GM19468 (cell line): ENCODE results near the gene SLC6A3.

Experiments used
- ATAC-seq: cut with Tn5 transposase; IDR thresholded peaks from one replicate; pipeline ENCODE4 v1.9.1; 2021; ENCODE audit warnings: mild to moderate bottlenecking, moderate library complexity, moderate number of reproducible peaks; ENCODE audit not compliant: unreplicated experiment; ENCODE audit errors: extremely low read depth

SLC6A3 gene

DNA sequence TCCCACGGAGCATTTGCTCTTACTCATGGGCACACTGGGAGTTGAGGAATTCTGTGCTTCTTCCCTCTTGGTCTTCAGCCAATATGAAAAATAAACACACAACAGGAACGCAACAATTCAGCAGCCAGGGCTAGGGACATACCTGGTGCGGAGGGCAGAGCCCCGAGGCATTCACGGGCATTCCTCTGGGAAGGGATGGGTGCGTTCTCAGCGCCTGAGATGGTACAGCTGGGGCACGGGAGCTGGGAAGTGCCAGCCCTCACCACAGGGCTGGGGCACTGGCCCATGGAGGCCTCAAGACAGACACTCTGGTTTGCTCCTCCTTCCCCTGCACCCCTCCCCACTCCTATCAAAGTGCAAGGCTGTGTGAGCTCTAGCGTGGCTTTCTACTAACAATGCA, 2.1 kb downstream of the SLC6A3 start:
- no peak for ATAC-seq

DNA sequence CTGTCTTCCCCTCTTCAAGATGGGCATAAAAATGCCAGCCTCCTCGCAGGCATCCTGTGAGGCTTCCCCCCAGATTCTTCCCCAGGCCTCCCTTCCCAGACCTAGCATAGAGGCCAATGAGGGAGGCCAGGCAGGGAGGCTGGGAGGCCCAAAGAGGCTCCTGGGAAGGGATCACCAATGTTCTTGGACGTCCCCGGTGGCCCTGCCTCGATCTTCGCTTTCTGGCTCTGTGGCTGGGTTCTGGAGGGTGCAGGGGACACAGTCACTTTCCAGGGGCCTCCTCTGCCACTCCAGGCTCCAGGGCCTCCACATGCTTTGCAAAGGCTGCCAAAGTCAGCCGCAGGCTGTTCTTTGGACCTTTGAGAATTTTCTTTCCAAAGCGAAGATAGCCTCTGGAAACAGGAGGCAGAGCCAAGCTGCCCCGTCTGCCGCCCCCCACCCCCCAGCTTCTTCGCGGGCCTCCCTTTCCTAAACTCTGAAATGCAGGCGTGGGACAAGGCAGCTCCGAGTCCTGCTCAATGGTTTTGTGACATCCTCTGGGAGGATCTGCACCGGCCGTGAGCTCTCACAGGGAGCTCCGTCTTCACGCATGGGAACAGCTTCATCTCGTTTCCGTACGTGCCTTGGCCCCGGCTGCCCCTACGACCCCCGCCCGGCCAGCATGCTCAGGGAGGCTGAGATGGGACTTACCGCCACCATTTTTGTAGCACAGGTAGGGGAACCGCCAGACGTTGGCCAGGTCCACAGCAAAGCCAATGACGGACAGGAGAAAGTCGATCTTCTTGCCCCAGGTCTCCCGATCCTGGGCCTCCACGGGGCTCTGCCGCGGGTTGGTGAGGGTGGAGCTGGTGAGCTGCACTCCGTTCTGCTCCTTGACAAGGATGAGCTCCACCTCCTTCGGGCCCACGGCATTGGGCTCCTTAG, 2.8 kb downstream of the SLC6A3 start:
- no peak for ATAC-seq

DNA sequence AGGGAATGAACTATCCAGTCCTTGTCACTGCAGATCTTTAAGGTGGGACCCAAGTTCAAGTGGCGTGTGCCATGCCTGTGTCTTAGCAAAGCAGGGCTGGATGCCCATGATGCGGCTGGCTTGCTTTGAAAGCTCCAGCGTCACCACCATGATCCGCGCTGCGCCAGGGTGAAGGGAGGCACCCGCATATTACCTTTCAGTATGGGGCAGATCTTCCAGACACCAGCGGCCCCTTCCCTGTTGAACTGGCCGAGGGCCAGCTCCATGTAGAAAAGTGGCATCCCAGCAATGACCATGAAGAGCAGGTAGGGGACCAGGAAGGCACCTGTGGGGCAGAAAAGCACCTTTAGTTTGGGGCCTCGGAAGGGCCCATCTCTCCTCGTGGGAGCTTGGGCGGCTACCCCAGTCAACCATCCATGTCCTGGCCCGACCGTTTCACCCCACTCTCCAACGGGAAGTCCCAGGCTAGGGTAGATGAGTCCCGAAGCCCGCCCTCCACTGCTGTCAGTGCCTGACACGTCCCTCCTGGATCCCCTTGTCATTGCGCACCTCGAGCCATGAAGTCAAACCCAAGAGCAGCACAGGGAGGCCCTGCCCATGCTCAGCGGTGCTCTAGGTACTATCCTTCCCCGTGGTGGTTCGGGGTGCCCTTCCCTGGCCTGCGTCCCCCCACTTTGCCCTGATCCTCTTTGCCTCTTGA, 3.9 kb downstream of the SLC6A3 start:
- no peak for ATAC-seq

DNA sequence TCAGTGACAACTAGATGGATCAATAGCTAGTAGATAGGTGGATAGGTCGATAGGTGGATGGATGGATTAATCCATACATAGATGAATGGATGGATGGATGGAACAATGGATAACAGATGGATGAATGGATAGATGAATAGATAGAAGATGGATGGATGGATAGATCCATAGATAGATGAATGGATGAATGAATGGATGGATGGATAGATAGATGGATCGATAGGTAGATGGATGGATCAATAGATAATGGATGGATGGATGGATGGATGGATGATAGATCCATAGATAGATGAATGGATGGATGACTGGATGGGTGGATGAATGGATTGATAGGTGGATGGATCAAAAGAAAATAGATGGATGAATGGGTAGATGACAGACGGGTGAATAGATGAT, 5.1 kb downstream of the SLC6A3 start:
- no peak for ATAC-seq

DNA sequence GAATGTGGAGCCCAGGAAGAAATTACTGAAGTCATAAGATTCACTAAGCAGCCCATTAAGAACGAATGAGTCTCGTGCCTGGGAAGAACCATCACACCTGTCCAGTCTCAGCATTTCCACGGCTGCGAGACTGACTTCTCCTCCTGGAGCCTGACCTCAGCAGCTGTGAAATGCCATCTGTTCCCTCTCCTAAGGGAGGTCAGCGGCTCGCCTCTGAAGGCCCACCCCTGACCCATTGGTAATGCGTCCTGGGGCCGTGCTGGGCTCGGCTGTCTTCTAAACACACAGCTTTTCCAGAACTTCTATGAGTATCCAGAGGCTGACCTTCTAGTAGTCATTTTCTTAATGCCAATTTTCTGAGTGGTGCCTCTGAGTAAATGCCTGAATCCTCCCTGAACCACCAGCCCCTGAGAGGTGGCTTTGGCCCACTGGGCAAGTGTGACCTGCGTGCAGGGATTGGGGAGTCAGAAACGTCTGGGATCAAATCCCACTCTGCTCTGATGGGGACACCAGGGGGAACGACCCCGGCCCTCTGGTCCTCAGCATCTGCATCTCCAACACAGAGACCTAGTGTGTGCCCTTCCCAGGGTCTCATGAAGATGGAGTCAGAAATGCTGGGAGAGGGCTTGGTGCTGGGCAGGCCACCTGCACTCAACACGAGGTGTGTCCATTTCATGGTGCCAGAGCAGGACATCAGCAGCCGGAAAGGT, 5.7 kb downstream of the SLC6A3 start:
- no peak for ATAC-seq

DNA sequence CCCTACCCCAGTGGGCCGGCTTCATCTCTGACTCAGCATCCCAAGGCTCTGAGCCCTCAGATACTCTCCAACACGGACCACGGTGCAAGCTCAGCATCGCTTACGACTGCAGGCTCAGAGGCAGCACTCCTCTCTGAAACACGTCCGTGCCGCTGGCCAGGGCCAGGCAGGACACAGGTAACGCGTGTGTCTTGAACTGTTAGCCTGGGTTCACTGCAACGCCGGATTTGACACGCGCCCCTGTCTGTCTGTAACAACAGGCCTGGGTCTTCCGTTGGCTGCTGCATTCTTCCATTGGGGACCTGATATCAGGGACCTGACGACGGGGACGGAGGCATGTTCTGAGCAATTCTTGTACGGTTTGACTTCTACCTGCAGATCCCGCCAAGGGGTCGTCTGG, 6.4 kb downstream of the SLC6A3 start:
- ATAC-seq = no peak

DNA sequence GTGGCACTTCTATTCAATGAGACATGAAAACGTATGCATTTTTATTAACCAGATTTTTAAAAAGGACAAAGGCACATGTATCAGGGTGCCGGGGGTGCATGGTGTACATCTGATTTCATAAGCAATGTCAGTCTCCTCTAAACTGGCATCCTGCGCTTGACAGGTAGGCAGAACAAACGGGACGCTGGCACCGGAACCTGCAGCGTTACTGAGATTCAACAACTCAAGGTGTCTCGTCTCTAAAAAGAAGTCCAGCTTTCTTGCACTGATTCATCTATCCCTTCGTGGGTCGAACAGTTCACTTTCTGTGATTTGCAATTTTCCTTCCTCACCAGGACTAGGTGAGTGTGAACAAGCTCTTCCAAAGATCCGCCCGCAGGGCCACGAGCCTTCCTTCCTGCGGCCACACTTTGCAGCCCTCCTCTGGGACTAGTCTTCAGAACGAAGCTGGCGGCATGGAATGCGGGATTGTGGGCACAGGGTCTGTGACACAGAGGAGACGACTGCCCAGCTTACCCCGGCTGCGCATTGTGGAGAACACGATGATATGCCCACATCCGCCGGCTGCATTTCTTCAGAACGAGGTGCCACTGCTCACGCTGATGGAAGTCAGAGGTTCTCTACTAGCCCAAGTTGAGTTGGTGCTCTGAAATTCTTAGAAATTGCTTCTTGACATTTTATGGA, 7.2 kb downstream of the SLC6A3 start:
- no peak for ATAC-seq

DNA sequence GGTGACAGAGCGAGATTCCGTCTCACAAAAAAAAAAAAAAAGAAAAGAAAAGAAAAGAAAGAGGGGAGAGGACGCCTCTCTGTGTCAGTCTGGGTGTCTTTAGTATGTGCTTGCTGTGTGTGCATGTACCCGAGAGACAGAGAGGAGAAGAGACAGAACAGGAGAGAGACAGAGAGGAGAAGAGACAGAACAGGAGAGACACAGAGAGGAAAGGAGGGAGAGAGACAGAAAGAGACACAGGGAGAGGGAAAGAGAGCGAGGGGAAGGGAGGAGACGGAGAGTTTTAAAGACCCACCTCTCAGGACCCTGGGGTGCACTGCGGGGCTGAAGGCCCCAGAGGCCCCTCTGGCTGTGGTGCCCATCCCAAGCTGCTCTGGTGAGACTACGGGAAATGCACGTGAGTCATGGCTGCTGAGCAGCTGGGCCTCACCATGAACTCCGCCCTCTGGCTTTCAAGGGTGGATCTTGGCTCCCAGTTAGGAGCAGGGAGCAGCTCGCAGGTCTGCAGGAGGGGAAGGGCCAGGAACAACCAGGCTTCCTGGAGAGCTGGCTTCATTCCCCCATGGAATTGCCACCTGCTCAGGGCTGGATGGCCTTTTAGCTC, 7.9 kb downstream of the SLC6A3 start:
- no peak for ATAC-seq

DNA sequence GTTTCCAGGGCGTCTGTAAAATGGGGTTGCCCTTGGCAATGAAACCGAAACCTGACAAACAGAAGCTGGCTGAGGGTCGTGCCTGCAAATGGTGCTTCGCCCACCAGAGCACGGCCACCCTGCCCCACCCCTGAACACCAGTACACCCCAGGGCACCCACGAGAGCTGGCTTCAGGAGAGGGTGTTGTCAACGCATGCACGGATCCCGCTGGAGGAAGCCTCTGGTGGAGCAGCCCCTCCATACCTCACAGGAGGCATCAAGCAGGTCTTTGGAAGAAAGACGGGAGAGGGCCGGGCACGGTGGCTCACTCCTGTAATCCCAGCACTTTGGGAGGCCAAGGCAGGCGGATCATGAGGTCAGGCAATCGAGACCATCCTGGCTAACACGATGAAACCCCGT, 8.6 kb downstream of the SLC6A3 start:
- no peak for ATAC-seq

DNA sequence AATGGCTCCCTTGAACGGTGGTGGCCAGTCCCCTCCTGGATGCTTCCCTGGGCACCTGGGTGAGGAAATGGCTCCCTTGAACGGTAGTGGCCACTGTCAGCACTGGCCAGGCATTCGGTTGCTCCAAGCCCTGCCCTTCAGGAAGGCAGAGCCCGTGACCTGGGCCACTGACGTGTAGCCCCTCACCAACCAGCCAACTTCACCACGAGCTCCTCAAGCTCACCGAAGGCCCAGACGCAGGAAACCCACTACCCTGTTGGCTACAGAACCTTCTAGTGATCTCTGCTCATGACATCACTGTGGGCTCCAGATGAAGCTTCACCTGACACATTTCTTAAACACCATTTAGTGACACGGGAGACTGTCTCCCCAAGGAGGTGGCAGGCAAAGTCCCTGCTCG, 9.2 kb downstream of the SLC6A3 start:
- ATAC-seq = no peak

DNA sequence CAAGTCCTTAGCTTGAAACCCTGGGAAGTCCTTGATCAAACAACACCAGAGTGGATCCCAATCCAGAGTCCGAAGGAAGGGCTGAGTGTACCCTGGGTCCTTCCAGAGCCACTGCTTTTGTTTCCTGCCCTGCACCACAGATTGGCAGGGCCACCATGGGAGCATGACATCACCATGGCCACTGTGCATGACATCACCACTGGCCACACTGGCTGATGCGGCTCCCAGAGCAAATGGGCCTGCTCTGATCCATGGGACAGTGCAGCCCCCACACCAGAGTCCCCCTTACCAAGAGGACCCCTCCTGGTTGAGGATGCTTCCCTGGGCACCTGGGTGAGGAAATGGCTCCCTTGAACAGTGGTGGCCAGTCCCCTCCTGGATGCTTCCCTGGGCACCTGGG, 9.9 kb downstream of the SLC6A3 start:
- no peak for ATAC-seq

DNA sequence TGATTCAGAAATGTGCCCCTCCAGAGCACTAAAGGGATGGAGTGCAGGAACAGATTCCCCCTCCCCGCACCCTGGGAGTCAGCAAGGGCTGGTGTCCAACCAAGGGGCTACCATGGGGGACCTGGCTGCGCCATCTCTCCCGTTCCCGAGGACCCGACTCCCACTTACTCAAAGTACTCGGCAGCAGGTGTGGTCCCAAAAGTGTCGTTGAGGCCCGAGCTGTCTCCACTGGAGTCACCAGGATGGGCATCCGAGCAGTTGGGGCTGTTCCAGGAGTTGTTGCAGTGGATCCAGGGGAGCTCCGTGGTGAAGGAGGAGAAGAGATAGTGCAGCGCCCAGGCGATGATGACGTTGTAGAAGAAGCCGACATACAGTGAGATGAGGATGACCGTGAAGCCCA, 12.9 kb downstream of the SLC6A3 start:
- ATAC-seq = no peak

DNA sequence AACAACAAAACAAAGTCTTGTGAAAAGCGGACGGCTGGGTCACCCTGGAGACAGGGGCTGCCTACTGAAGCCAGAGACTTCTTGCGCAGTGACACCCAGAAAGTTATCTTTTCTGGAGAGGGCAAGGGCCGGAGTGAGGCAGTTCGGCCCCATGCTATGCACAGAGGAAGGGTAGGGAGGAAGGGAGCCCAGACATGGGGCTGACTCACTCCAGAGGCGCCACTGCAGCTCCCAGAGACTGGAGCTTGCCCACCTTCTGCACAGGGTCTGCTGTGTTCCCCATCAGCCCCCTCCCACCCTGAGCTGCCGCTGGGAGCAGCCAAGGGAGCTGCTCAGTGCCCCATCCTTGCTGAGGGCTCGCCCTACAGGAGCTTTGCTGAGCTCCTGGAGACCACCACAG, 13.3 kb downstream of the SLC6A3 start:
- no peak for ATAC-seq

DNA sequence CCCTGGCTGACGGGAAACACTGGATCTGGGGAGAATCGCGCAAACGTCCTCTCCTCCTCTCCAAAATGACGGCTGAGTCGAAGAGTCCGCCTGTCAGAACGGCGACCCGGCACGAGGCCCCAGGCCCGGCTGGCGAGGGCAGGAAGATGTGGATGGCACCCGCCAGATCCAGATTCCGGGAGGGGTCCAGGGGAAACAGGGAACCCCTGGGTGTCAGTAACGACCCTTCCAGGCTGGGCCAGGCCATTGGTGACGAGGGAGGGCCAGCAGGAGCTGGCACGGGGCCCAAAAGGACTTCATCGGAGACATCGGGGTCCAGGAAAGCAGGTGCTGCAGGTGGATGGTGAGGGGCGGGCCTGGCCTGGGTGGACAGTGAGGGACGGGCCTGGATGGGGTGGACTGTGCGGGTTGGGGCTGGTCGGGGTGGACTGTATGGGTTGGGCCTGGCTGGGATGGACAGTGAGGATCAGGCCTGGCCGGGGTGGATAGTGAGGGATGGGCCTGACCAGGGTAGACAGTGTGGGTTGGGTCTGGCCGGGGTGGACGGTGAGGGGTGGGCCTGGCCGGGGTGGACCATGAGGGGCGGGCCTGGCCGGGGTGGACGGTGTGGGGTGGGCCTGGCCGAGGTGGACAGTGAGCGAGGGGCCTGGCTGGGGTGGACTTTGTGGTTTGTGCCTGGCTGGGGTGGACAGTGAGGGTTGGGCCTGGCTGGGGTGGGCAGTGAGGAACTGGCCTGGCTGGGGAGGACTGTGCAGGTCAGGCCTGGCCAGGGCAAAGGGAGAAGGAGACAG, 14.0 kb downstream of the SLC6A3 start:
- no peak for ATAC-seq

DNA sequence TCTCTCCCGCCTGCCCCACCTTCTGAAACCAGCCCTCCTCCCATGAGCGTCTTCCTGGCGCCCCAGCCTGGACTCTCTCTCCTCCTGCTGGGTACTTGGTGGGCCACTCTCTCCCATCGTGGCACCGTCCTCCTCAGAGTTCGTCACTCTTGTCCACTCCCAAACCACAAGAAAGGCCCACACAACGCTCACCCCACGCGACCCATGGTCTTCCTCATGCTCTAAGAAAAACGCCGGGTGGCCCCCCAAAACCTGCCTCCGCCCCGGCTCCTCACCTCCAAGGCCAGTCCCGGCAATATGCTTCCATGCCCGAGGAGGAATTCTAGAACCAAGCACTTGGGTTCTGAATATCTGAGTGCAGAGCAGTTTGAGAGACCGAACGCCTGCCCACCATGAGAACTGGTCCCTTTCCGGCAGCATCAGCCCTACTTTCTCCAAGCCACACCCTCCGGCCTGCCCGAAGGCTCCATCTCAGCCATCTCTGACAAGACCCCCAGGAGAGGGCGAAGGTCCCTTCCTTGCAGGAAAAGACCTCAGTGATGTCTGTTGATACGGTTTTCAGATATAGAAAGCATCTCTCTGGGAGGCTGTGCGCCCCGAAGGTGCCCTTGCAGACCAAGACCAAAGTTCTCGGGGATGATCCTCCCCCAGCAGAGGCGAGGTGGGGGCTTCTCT, 15.0 kb downstream of the SLC6A3 start:
- ATAC-seq = no peak

DNA sequence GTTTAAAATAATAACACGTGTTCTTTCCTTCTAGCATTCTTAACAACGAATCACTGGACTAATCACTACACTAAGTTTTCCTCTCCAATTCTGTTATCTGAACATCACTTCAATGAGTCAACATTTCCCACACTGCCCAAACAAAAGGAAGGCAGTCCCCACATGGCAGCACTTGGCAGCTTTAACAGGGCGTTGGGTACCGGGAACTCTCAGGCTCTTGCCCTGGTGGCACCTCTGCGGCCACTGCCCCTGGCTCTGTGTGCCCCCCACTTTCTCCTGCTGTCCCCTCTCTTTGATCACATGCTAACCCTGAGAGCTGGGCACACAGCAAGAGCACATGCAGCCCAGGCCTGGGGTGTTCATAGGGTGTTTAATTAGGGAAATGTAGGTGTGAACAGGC, 15.7 kb downstream of the SLC6A3 start:
- ATAC-seq = no peak

DNA sequence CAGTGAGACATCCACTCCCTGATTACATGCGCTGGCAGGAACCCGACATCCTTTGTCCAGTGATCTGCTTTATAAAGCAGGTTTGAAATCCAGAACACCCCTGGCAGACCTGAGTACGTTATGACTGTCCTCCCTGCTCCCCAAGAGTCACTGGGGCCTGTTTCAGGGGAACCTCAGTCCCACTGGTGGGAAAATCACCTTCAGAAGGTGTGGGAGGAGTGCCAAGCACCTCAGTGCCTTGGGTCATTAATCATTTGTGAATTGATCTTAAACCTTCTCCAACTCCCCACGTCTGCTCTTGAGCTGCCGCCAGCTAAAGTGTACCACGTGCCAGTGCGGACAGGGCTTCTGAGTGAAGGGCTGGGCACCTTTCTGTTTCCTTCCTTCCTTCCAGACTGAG, 16.2 kb downstream of the SLC6A3 start:
- no peak for ATAC-seq

DNA sequence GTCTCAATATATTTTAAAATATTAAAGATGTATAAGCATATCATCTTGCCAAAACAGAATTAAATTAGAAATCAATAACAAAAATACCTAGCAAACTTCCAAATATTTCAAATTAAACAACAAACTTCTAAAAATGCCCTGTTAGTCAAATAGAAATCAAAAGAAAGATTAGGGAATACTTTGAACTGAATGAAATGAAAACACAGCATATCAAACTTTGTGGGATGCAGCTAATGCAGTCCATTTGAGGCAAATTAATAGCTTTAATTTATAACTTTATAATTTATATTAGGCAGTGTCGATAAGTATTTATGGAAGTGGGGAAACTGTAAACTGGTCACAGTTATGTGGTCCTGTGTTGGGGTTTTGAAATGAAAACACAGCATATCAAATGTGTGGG, 17.1 kb downstream of the SLC6A3 start:
- no peak for ATAC-seq

DNA sequence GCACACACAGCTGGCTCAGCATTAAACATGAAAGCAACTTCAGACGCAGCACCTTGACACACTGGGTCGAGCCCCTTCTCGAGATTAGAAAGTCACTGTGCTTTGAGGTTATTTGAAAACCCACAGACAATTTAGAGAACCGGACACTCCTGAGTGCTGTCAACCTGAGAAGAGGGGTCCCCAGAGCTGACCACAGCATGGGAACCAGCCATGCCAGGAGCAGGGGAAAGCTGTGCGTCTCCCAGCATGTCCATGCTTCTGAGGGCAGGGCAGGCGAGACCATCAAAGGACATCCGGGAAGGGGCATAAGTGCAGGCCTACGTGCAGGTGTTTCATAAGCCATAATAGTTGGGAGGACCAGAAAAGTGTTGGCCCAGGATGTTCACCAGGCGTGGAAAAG, 20.5 kb downstream of the SLC6A3 start:
- ATAC-seq = no peak
